HG02938 (cell line): Measurements from ENCODE around the gene SLC39A11.
"Not testable (repeated sequence)": the region's sequence is repeated elsewhere in the genome, so short reads cannot be mapped to it uniquely, and the experiment has no call there.

Source experiments
- ATAC-seq: cut with Tn5 transposase; IDR thresholded peaks from one replicate; pipeline ENCODE4 v1.9.1; 2021; ENCODE audit warnings: mild to moderate bottlenecking, moderate library complexity; ENCODE audit not compliant: unreplicated experiment

SLC39A11 gene

DNA sequence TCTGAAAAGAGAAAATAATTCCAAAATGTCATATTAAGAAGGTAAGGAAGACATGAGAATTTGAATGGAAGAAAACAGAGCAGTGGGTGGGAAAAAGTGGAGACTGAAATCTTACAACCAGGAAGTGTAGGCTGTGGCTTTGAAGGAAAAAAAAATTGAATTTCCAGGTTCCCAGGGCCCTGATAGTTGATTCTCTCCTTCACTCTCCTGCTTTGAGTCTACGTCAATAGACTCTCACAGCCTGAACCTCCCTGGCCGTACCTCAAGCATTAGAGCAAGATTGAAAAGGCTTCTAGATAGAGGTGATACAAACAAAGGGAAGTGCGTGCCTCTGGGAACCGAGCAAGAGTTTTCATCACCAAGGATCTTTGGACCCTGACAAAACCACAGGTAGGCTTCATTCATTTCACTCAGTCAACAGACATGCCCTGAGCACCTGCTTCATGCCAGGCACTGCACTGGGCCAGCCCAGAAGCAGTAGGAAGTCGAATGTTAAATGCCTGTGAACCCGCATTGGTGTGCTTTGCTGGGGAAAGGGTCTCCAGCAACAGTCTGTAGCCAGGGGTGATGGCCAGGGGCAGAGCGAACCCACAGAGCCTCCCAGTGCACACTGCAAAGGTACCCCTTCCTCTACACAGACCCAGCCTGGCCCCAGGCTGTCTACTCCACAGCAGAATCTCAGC lies 163.9 kb downstream of the SLC39A11 start:
- ATAC-seq = no peak

DNA sequence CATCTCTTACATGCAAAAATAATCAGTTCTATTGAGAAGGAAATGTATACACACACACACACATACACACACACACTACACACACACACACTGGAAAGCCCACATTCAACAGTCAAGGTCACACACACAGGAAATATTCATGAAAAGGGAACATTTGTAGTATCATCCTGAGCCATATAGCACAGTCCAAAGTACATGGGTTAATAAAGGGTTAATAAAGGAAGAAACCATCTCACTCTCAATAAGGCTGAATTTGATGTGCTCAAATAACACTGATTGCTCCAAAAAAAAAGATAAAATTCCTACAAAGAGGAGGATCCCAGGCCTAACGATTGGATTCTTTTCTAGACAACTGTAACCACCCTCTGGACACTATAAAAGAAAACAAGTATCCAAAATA lies 164.7 kb downstream of the SLC39A11 start:
- ATAC-seq = no peak

DNA sequence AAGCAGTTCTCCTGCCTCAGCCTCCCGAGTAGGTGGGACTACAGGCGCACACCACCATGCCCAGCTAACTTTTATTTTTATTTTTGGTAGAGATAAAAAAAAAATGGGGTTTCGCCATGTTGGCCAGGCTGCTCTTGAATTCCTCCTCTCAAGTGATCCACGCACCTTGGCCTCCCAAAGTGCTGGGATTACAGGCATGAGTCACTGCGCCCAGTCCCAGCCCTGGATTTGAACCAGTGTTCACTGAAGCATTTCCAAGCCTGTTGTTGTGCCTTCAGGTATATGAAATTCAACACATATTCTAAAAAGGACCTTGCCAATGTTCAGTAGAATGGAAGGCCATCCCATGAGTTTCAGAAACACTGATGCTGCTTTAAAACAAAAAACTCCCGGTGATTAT lies 165.3 kb downstream of the SLC39A11 start:
- no peak for ATAC-seq

DNA sequence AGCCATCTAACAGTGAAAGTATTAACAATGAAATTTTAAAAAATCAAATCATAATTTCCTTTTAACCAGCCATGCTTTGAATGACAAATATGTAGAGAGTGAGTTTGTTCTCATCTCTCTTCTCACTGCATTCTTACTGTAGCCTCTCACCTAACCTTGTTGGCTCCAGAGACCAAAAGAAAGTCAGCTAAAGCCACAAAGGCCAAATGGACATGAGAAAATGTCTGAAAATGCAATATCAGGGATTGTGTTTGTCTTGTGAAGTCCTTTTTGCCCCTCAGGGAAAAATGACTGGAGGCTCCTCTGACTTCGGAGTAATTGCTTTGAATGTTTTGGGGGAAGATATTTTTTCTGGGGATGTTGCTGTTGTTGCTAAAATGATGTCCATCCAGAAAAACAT lies 166.3 kb downstream of the SLC39A11 start:
- ATAC-seq = no peak

DNA sequence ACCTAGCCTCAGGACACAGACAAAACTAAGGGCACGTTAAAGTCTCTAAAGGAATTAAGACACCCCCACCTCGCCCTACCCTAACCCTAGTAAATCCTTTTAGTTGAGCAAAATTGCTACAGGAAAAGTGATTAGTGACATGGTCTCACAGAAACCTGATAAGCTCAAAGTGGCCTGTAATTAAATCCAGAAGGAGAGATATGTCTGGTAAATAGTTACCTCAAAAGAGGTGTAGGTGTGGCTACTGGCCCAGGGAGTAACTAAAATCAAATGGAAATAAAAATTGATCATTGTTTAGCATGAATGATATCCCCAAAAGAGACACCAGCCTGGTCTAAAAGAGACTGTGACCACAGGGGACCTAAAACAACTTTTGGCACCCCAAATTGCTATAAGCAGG lies 168.3 kb downstream of the SLC39A11 start:
- ATAC-seq = no peak

DNA sequence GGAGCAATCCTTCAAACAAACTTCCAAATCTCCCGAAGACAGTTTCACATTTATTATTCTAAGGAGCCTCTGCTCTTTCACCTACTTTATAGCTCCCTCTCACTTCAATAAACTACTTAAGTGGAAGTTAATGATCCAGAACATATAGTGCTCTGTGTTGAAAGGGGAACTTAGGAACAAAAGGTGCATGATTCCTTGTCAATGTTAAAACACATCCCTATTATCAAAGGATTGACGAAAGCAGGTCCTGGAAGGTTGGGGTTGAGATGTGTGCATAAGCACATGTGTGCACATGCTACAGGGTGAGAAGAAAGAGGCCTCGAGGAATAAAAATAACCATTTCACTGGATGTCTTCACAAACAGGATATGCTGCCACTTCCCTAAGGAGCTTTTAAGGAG lies 170.3 kb downstream of the SLC39A11 start:
- no peak for ATAC-seq

DNA sequence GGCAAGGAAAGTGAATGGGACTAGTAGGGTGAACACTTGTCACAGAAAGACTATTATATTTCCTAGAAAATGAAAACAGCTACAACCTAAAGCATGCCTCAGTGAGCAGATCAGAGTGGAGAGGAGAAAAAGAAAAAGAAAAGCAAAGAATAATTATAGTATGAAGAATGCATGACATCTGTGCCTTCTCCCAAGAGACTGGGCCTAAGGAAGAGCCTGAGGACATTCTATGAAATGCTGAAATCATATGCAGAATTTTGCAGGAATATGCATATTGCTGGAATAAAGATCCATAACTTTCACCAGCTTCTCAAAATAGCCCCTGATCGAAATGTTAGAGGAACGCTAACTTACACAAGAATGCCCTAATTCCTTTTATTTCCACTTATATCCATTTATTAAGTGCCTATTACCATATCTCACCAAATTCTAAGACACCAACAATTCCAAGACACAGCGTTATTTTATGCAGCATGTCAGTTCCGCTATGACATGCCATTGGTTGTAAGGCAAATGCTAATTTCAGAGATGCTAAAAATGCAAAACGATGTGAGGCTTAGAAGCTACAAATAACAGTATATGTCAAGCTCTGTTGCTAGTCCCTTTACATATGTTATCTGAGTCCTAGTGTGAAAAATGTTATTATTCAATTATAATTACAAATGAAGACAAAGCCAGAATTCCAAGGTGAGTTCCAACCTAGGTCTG lies 171.0 kb downstream of the SLC39A11 start:
- no peak for ATAC-seq

DNA sequence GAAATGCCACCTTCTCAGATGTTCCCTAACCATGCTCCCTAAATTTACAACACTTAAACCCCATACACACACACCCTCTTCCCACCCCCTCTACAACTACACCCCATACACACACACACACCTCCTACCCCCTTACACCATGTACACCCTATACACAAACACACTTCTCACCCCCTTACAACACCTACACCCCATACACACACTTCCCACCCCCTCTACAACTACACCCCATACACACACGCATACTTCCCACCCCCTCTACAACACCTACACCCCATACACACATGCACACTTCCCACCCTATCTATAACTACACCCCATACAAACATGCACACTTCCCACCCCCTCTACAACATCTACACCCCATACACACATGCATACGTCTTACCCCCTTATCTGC lies 172.0 kb downstream of the SLC39A11 start:
- no peak for ATAC-seq

DNA sequence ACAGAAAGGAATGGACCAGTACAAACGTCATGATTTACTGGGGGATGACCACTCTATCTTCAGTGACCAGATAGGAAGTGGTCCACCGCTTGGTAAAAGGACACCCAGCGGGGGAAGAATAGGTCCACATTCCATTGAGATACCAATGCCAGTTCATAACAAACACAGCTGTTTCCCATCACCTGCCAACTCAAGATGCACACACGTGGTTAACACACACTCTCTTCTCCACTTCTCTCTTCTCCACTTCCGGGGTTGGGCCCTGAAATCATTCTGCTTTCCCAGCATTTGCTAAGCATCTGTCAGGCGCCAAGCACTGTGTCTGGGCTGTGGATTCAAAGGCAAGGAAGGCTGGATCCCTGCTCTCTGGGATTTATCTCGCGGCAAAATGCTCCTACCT lies 175.5 kb downstream of the SLC39A11 start:
- ATAC-seq = no peak

DNA sequence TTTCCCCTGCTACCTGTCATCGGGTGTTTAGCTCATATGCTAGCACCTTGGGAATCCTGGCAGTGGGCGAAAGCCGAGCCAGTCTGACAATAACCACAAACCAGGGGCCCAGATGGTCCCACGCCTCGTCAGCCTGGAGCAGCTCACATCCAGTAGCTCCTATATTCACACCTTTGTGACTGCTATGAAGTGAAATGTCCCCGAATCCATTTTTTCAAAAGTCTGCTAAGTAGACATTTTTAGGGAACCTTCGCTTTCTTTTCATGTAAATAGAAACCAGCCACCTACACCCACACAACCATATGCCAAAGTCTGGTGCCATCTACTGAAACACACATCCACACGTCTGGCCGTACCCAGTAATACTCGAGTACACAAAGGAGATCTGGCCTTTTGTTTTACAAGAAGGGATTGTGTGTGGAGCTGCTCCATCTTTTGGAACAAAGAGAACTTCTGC lies 176.8 kb downstream of the SLC39A11 start:
- no peak for ATAC-seq

DNA sequence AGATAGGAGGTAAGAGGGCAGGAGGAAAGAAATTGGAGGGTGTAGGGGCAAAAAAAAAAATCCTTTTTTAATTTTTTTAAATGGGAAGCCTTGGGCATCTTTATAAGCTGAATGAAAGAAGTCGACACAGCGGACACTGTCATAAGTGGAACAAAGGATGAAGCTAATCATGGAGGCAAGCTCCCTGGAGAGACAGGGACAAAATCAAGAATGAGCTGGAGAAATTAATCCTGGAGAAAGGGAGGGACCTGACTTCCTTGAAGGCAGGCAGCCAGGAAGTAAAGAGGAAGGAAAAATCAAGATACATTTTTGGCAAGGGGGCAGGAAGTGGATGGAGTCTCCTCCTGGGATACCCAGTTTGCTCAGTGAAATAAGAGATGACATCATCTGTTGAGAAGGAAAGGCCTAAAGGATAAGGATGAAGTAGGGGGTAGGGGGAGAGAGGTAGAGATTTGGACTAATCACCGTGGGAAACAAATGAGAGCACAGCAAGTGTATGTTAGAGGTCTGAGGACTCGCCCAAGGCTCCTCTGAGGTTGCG lies 179.3 kb downstream of the SLC39A11 start:
- no peak for ATAC-seq

DNA sequence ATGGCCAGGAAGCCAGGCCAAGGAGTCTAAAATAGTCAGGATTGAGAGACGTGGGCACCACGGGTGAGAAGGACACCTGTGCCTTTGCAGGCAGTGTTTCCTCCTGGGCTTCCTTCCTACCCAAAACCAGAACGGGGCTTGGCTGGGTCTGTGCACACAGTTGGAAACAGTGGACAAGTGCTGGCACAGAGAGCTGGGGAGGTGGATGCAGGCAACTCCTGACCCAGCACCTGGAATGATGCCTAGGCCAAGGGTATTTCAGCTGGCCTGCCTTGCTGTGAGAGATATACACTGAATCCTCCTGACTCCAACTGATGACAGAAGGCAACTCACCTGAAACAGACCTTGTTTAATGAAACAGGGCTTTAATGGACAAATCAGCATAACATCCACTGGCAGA lies 186.2 kb downstream of the SLC39A11 start:
- no peak for ATAC-seq

DNA sequence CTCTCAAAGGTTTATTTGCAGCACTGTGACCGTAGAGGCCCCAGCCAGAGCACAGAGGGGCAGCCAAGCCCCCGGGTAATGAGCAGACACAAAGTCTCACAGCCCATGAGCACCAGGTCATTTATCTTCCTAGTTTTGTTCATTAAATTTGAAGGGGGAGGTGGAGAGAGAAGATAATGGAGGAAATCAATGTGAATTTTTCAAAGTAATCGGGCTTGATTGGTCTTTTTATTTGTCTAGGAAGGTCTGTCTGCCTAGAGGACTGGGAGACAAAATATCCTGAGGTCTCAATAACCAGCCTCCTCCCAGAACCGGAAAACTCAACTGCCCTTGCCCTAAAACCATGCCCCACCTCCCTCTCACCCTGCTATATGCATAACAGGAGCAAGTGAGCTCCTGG lies 189.0 kb downstream of the SLC39A11 start:
- no peak for ATAC-seq

DNA sequence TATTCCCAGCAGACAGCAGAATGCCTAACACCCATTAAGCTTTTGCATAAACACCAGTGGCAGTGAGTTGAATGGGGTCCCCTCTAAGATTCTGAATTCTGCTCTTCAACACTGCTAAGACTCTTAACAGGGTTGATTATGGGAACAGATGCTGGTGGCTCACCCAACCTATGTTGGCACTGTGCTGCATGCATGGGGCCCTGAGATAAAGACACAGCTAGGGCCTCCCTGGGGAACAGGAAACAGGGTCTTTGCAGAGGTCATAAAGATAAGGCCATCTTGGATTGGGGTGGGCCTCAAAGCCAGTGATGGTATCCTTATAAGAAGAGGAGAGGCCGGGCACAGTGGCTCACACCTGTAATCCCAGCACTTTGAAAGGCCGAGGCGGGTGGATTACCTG lies 190.8 kb downstream of the SLC39A11 start:
- no peak for ATAC-seq

DNA sequence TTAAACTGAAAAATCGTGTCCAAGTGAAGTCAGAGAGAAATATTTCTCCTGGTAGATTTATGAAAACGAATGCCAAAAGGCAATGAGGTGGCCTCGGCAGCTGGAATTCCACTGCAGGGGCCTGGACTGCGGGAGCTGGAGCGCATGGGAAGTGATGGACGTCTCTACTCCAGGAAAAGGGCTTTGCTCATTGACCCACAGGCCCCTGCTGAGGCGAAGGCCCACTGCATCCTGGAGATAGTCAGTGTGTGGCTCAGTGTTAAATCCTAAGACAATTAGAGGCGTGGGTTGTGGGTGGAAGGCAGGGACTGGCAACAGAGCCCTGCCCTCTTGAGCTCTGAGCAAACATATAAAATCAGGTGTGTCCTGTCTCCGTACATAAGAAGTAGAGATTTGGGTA lies 191.4 kb downstream of the SLC39A11 start:
- ATAC-seq = no peak

DNA sequence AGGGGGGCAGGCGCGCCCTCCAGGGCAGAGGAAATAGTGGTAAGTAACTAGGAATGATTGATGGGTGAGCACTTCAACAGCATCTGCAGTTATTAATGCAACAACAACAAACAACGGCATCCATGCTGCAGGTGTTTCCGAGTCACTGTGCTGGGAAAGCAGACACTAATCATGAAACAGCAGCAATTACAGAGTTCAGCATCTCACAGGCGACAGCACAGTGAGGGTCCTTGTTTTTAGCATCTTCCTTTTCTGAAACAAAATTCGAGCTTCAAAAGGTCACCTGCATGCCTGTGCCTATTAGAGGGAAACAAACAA lies 191.9 kb downstream of the SLC39A11 start:
- ATAC-seq = no peak

DNA sequence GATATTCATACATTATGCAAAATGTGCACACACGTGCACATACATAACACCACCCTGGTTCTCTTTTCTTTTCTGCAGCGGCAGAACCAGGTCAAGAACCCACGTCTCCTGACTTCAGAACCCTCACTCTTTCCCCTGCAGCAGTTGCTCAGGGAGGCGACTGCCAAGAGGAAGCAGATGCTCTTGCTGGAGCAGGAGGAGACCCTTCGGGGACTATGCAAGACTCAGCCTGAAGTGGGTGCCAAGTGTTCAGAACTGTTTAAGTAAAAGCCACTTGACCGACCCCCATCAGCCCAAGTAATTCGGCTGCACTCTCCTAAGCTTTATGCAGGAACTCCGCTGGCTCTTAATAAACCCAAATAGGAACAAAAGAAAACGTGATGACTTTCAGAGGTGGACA lies 193.8 kb downstream of the SLC39A11 start:
- ATAC-seq = no peak

DNA sequence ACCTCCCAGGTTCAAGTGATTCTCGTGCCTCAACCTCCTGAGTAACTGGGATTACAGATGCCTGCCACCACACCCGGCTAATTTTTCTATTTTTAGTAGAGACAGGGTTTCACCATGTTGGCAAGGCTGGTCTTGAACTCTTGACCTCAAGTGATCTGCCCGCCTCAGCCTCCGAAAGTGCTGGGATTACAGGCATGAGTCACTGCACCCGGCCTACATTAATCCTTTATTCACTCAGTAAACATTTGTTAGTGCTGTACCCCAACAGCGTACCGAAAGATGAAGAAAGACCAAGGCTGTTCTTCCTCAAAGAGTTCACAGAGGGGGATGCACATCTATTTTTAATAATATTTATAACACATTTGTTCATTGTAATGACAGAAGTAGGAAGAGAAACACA lies 196.2 kb downstream of the SLC39A11 start:
- ATAC-seq = not testable (repeated sequence)

DNA sequence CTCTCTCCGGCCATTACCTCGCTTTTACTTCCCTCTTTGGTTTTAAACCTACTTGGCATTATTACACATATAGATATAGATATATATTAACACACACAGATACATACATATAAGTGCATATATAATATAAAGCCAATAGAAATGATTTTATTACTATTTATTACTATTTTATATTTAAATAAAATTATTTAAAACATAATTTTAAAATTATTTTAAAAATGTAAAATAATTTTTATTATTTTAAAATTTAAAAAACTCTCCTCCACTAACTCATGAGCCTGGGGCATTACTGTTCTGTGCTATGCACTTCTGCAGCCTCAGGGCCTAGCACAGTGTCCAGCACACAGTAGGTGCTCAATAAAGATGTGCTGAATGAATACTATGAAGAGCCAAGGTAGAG lies 200.9 kb downstream of the SLC39A11 start:
- ATAC-seq = no peak

DNA sequence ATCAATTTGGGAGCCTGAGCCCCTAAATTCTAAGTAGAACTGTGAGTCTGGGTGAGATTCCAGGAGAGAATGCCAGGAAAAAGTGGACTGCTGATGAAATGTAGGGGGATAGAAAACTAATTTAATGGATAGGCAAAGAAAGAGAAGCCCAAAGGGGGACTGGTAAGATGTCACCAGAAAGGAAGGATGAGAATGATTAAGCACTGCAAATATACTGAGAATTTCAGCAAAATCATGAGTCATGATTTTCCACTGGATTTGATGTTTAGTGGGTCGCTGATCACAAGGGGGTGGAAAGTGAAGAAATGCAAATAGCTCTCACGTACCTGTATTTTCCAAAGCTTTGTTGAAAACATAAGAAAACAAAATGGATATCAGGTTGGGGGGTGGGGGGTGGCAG lies 201.8 kb downstream of the SLC39A11 start:
- ATAC-seq = no peak

DNA sequence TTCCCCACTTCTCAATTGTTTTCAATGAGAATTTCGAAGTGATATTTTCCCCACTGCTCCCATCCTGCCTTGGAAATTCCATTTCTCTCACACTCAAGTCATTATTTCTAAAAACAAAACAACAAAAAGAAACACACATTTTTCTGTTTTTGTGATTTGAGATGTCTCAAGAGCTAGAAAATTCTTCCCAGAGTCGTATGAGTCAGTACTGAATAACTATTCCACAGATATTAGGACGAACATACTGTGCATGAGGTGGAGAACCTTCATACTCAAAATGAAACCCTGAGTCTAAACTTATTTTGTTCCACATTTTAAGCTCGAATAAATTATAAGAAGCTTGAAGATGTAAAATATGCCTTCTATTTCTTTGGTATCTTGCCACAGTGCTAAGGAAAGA lies 204.6 kb downstream of the SLC39A11 start:
- ATAC-seq = no peak

DNA sequence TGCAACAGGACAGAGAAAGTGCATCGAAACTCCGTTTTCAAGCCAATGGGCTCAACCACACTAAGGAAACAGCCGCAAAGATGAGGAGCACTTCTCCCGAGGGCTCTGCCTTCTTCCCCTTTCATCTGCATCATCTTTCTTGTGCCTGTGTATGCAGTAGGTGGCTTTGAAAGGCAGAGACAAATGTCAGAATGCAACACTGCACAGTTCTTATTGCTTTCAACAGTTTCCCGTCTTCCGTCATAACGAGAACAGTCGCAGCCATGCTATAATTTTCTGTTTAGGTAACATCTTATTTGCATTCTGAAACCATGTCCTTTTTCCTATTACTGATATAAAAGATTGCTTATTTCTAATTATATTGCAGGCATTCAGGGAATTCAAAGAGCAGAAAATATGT lies 205.2 kb downstream of the SLC39A11 start:
- no peak for ATAC-seq

DNA sequence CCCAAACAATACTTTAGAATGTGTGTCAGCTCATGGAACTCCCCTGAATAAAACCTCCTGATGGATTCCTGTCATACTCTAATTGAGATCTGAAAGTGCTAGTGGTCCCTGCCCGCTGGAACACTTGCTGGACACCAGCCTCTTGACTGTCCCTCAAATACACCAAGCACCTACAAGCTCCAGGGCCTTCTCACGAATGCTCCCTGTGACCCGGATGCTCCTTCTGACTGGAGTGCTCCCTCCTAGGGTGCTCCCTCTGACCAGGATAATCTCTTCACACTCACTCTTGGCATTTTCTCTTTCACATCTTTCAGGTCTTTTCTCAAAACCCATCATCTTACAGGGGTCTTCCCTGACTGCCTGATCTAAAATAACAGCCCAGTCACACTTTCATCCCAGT lies 205.9 kb downstream of the SLC39A11 start:
- ATAC-seq = no peak
